ENCODE measurements around the gene KCTD10.
"Not testable (repeated sequence)": the region's sequence is repeated elsewhere in the genome, so short reads cannot be mapped to it uniquely, and the experiment has no call there.

KCTD10 gene

DNA sequence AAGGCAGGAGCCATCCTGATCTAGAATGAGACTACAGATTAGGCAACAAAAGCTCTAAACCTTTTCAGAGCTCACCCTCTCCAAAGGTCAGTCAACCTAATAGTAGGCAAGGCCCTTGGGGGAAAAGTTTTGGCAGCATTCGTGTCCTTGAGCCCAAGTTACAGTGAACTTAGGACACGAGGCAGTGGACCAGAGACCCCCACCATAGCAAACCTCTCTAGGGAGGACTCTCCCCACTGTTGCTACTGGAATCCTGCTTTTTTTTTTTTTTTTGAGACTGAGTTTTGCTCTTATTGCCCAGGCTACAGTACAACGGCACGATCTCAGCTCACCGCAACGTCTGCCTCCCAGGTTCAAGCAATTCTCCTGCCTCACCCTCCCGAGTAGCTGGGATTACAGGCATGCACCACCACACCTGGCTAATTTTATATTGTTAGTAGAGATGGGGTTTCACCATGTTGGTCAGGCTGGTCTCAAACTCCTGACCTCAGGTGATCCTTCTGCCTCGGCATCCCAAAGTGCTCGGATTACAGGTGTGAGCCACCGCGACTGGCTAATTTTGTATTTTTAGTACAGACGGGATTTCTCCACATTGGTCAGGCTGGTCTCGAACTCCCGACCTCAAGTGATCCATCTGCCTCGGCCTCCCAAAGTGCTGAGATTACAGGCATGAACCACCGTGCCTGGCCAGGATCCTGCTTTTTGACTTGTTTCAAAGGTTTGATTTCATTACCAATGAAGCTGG lies 3.4 kb downstream of the KCTD10 start:
- not testable (repeated sequence) for H3K4me1 ChIP-seq (ENCODE audit: insufficient read depth, low read length); H3K9me3 ChIP-seq (ENCODE audit: control insufficient read depth, insufficient read depth, low read length); H3K36me3 ChIP-seq (ENCODE audit: insufficient read depth, low read length); H3K9ac ChIP-seq (ENCODE audit: low read depth, low read length)

DNA sequence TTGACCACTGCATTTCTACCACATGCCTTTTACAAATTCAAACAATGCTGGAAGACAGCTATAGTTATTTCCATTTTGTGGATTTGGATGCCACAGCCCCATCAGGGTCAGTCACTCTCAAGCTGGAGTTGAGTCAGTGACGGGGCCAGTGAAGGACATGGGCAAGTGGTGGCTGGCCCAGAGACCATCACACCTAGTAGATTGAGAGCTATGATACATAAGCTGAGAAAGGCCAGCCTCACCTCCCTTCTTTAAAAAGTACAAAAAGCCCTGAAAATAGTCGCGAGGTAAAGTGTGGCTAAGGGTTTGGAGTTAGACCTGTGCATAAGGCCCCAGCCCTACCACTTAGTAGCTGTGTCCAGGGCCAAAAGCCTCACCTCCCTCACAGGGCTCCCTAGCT lies 4.1 kb downstream of the KCTD10 start:
- H3K4me1 ChIP-seq (ENCODE audit: insufficient read depth, low read length), result peaks cover 13% of the 10 kb centered on the region
- H3K9ac ChIP-seq (ENCODE audit: low read depth, low read length), result no peak overlapping the region
- no peaks in the 10 kb centered on the region; the same call in 1 of the 2 replicates for H3K36me3 ChIP-seq (ENCODE audit: insufficient read depth, low read length)
- H3K9me3 ChIP-seq (ENCODE audit: control insufficient read depth, insufficient read depth, low read length), result no peaks in the 10 kb centered on the region

DNA sequence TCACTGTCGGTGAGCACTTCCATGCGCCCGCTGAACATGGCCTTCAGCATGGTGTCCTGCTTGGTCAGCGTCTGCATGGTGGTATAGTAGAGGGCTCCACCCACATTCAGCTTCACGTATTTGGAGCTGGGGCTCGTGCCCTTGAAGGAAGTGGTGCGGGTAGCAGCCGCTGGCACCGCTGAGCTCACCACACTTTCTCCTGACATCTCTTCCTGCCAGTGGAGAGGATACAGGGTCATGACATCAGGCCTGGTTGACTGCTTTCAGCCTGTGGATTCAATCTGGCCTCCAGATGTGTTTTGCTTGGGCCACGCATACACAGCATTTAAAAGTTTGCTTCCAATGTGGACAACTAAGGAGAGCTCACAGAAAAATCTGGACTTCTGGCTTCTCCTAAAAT lies 7.6 kb downstream of the KCTD10 start:
- H3K36me3 ChIP-seq (ENCODE audit: insufficient read depth, low read length), result no peaks in the 10 kb centered on the region; the same call in 1 of the 2 replicates
- peaks cover 10% of the 10 kb centered on the region for H3K4me1 ChIP-seq (ENCODE audit: insufficient read depth, low read length)
- no peak overlapping the region for H3K9ac ChIP-seq (ENCODE audit: low read depth, low read length)
- H3K9me3 ChIP-seq (ENCODE audit: control insufficient read depth, insufficient read depth, low read length), result no peaks in the 10 kb centered on the region

DNA sequence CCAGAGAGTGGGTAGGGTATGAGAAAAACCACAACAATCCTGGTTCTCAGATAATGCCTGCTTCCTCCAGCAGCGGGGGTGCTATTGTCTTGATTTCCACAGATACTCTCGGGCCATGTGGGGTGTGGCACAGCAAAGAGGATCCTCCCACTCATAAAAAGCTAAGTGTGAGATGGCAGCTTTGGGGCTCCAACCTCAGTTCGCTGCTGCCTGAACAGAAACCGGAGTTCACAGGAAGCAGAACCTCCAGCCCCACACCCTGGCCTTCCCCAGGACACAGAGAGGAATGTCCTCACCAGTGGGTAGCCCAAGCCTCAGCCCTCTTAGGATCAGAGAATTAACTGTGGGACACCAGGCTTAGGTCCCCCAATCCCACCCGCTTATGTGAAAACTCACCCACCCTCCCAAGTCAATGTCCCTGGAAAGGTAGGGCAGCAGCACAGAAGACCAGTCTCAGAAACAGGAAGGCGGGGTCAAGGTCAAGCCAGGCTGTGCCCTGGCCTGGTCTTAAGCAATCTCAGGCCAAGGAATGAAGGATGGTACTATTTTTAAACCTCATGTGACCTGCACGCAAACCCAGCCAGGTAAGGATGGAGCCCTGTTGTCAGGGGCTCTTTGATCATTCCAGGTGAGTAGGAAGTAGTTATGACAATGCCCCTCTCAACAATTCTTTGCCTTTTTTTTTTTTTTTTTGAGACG lies 9.0 kb downstream of the KCTD10 start:
- H3K9ac ChIP-seq (ENCODE audit: low read depth, low read length), result no peak overlapping the region
- no peaks in the 10 kb centered on the region for H3K9me3 ChIP-seq (ENCODE audit: control insufficient read depth, insufficient read depth, low read length)
- H3K4me1 ChIP-seq (ENCODE audit: insufficient read depth, low read length), result peaks cover 24% of the 10 kb centered on the region
- no peaks in the 10 kb centered on the region; the same call in 1 of the 2 replicates for H3K36me3 ChIP-seq (ENCODE audit: insufficient read depth, low read length)

DNA sequence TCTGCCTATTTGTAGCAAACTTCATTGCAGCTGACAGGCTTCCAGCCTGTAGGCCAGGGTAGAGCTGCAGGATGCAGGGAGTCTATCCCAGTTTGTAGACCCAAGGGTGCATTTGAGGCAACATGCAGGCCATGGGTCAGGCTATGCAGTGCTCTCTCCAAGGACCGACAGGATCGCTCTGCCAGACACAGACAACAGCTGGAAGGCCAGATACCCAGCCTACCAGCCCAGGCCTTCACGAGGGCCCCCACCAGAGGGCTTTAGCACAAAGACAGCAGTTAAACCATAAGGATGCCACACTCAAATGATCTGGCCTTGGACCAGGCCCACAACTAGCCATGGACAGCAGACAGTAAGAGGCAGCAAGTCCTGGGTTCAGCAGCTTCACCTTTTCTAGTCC lies 10.3 kb downstream of the KCTD10 start:
- Histone ChIP-seq H3K36me3 (ENCODE audit: insufficient read depth, low read length) (no peaks in the 10 kb centered on the region; the same call in 1 of the 2 replicates), H3K9ac (ENCODE audit: low read depth, low read length) (no peak overlapping the region), H3K4me1 (ENCODE audit: insufficient read depth, low read length) (peaks cover 37% of the 10 kb centered on the region), H3K9me3 (ENCODE audit: control insufficient read depth, insufficient read depth, low read length) (no peaks in the 10 kb centered on the region)

DNA sequence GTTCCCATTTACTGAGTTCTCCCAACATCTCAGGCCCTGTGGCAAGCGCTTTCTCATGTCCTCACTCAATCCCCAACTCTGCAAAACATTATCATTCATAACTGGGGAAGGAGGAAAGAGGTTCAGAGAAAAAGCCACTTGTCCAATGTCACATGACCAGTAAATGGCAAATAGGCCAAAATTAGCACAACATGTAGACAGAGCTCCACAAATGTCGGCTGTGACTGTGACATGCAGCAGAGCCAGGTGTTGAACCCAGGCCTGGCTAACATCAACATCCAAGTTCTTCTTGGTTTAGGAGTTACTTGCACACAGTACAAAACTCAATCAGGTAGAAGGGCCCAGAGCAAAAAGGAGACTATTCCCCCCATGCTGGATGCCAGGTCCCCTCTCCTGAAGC lies 10.8 kb downstream of the KCTD10 start:
- Histone ChIP-seq H3K9ac (ENCODE audit: low read depth, low read length) (no peak overlapping the region), H3K4me1 (ENCODE audit: insufficient read depth, low read length) (peaks cover 42% of the 10 kb centered on the region), H3K36me3 (ENCODE audit: insufficient read depth, low read length) (no peaks in the 10 kb centered on the region; the same call in 1 of the 2 replicates), H3K9me3 (ENCODE audit: control insufficient read depth, insufficient read depth, low read length) (no peaks in the 10 kb centered on the region)

DNA sequence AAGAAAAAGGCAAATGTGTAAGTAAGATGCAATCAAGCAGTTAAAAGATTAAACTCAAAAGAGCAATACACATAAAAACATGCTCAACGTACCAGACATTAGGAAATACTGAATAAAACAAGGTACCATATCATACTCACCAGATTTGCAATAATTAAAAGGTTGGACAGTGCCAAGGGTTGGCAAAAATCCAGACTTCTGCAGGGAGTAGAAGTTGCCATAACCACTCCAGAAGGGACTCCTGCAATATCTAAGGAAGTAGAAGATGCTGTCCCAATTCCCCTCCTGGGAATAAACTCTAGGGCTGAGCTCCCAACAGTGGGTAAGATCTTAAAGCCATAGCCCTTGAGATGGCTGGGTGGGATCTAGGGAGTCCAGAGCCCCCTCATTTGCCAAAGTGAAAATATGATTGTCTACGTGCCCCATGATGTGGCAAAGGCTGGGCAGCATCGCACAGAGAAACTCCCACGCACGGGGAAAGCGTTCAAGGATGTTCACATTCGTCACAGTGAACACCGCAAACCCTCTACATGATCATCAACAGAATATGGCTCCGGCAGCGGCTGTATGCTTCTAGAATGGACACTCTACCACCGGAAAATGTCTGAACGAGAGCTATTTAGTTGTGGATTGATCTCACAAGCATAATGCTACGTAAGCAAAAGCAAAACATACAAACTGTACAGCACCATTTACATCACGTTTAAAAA lies 12.3 kb downstream of the KCTD10 start:
- H3K4me1 ChIP-seq (ENCODE audit: insufficient read depth, low read length), result peaks cover 56% of the 10 kb centered on the region
- H3K9me3 ChIP-seq (ENCODE audit: control insufficient read depth, insufficient read depth, low read length), result no peaks in the 10 kb centered on the region
- no peaks in the 10 kb centered on the region; the same call in 1 of the 2 replicates for H3K36me3 ChIP-seq (ENCODE audit: insufficient read depth, low read length)
- H3K9ac ChIP-seq (ENCODE audit: low read depth, low read length), result no peak overlapping the region

DNA sequence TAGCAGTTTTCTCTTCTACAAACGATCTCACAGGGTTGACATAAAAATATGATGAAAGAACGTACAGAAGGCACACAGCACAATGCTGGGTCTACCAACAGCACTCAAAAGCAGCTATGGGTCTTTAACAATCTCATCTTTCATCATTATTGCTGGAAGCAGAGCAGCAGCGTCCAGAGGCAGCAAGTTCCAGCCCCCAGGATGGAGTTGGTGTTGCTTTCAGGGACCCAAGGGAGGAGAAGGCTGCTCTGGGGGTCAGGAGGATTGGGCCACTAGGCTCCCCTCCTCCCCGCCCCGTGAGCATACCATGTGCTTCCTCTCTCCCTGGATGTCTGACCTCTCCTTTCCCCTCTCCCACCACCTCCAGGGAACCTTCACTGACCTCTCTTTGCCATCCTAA lies 13.3 kb downstream of the KCTD10 start:
- Histone ChIP-seq H3K9me3 (ENCODE audit: control insufficient read depth, insufficient read depth, low read length) (no peaks in the 10 kb centered on the region), H3K9ac (ENCODE audit: low read depth, low read length) (no peak overlapping the region), H3K4me1 (ENCODE audit: insufficient read depth, low read length) (peaks cover 64% of the 10 kb centered on the region), H3K36me3 (ENCODE audit: insufficient read depth, low read length) (no peaks in the 10 kb centered on the region; the same call in 1 of the 2 replicates)

DNA sequence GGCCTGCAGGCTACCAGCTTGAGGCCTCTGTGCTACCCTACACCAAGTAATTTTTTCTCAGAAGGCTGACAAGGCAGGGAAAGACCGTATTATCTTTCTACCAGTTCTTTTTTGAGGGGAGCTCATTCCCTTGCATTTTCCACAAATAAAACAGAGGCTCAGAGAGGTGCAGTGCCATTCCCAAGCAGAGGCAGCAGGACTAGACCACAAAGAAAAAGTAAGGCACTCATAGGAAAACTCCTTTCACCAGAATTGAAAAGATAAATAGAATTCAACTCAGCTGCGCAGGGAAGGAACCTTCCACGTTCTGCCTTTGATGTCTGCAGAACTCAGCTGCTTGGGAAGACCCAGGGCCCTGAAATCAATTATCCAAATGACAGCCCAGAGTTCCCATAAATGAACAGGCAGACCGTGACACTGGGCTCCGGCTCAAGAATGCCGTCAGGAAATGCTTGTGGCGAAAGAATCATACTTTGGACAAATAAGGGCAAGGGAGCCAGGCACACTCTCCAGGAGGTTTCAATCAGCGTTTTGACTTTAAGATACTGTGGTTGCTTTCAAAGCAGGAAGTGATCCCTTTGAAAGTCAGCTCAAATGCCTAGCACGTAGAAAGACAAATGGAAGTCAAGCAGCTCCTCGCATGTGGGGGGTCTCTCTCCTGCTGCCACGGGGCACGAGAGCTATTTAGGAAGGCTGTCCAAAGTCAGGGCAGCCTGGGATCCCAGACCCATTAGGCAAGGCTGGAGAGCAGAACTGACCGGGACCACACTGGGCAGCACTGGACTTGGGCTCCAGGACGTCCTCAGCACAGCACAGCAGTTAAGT lies 14.0 kb downstream of the KCTD10 start:
- no peaks in the 10 kb centered on the region; the same call in 1 of the 2 replicates for H3K36me3 ChIP-seq (ENCODE audit: insufficient read depth, low read length)
- H3K4me1 ChIP-seq (ENCODE audit: insufficient read depth, low read length), result peaks cover 68% of the 10 kb centered on the region
- no peaks in the 10 kb centered on the region for H3K9me3 ChIP-seq (ENCODE audit: control insufficient read depth, insufficient read depth, low read length)
- no peak overlapping the region for H3K9ac ChIP-seq (ENCODE audit: low read depth, low read length)

DNA sequence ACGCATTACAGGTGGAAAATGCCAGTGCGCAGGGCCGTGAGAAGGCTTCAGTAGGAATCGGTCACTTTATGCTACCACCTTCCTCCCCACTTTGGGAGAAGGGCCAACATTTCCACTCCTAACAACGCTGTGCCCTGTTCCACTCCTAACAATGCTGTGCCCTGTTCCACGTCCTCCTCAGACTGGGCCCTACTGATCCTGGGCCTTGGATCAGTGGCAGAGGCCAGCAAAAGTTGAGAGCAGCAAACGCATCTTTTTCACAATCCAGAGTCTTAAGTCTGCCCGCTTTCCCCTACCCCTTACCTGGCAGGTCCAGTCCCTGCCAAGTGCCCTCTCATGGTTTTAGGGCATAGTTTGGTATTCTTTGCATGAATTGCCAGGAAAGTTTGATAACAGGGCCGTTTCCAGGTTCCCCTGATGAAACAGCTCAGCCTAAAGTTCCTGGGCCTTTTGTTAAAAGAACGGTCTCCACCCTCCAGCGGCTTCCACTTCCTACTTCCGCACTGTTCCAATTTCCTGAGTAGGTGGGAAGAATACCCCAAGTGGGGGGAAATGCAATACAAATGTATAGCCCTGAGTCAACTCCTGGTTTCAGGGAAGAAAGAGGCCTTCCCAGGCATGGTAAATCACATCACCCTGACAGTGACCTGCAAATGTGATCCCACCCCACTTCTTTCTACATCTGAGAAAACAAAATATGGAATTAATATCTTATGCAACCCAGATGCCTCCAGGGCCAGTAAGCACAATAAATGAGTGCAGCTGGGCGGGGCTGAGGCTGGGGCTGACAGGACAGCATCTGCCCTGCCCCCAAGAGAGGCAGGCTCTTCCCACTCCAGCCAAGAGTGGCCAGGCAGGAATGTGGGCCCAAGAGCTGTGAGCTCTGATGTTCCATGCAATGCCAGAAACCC lies 15.0 kb downstream of the KCTD10 start:
- peaks cover 72% of the 10 kb centered on the region for H3K4me1 ChIP-seq (ENCODE audit: insufficient read depth, low read length)
- H3K36me3 ChIP-seq (ENCODE audit: insufficient read depth, low read length), result peaks cover 5% of the 10 kb centered on the region; the same call in 1 of the 2 replicates
- H3K9ac ChIP-seq (ENCODE audit: low read depth, low read length), result no peak overlapping the region

DNA sequence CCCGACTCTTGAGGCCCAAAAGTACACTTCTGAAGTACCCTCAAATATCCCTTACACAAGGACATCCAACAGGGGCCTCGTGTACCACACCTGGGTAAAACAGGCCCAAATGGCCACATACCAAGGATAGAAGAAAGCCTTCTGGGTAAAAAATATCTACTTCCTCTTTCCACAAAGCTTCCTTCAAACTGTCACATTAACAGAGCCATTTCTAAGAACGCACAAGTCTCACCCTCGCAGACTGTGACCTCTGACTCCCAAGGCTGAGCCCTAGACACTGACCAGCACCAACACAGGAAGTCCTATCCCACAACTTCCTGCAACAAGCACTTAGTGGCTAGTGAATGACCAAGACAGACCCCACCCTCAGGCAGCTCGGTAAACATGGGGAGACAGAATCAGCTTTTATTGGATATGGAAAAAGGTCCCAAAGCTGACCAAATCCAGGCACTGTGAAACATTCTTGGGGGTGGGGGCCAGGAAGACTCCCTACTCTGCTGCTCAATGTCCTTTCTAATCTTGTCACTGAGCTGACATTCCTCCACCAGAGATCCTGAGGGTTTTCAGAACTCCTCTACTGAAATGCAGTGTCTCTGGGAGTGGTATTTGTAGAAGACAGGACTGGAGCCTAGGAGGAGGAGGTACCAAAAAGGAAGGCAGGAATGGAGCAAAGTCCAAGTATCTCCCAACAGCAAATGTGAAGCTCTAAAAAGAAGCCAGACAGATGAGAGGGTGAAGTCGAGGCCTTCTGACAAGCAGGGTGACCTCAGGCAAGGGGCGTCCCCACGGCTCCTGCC lies 15.9 kb downstream of the KCTD10 start:
- peaks cover 8% of the 10 kb centered on the region; the same call in 1 of the 2 replicates for H3K36me3 ChIP-seq (ENCODE audit: insufficient read depth, low read length)
- peaks cover 75% of the 10 kb centered on the region for H3K4me1 ChIP-seq (ENCODE audit: insufficient read depth, low read length)
- H3K9ac ChIP-seq (ENCODE audit: low read depth, low read length), result no peak overlapping the region
- no peaks in the 10 kb centered on the region for H3K9me3 ChIP-seq (ENCODE audit: control insufficient read depth, insufficient read depth, low read length)

More for the DNA sequence above, 15.0 kb downstream of the KCTD10 start:
- H3K9me3 ChIP-seq (ENCODE audit: control insufficient read depth, insufficient read depth, low read length), result no peaks in the 10 kb centered on the region

DNA sequence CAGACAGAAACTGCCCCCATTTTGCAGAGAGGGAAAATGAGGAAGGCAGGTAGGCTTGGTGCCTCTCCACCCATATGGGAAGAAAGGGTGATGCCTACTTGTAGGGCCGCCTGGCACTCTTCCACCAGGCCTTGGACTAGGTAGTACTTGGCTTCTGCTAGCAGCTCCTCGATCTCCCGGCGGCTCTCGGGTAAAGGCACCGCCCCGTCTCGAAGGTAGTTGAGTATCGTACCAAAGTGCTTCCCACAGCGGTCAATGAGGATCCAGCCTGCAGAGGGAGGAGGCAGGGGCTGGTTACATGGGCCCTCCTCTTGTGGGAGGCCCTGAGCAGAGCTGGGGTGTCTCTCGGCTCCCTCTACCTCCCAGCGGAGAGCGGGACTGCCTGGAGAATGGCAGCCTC lies 16.6 kb downstream of the KCTD10 start:
- Histone ChIP-seq H3K9ac (ENCODE audit: low read depth, low read length) (no peak overlapping the region), H3K36me3 (ENCODE audit: insufficient read depth, low read length) (peaks cover 10% of the 10 kb centered on the region), H3K9me3 (ENCODE audit: control insufficient read depth, insufficient read depth, low read length) (no peaks in the 10 kb centered on the region), H3K4me1 (ENCODE audit: insufficient read depth, low read length) (peaks cover 75% of the 10 kb centered on the region)
